GM19372 (cell line): ENCODE data around the gene NEXN.
A peak's percentile ranks its signal among the peaks of the same experiment; 100 is the strongest.
"Not testable (repeated sequence)": the region's sequence is repeated elsewhere in the genome, so short reads cannot be mapped to it uniquely, and the experiment has no call there.

Experiments used
- ATAC-seq: cut with Tn5 transposase; IDR thresholded peaks from one replicate; pipeline ENCODE4 v1.9.1; 2021; ENCODE audit warnings: mild to moderate bottlenecking, low read depth, moderate library complexity; ENCODE audit not compliant: unreplicated experiment

The NEXN gene

DNA sequence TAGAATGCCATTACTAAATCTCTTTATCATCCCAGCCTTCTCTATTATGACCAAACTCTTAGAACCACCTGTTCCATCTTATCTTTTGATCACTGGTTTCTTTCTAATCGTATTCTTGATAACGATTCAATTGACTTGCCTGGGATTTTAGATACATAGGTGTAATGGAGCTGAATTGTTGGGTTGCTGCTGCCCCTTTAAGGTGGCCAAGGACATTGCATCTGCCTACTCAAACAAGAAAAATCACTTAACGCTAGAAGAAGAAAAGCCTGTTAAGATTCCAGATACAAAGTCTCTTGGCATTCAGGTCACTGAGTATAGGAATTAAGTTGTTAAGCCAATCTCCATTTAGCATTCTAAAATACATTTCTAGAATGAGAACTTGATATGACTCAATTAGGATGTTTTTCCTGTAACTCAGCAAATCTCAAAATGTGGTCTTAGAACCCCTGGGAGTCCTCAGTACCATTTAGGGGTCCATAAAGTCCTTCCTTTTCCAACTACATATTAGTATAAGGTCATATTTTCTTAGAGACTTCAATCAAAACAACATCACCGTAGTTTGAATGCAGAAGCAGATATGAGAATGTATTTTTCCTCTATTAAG, 12.4 kb downstream of the NEXN start:
- ATAC-seq, result no peak

DNA sequence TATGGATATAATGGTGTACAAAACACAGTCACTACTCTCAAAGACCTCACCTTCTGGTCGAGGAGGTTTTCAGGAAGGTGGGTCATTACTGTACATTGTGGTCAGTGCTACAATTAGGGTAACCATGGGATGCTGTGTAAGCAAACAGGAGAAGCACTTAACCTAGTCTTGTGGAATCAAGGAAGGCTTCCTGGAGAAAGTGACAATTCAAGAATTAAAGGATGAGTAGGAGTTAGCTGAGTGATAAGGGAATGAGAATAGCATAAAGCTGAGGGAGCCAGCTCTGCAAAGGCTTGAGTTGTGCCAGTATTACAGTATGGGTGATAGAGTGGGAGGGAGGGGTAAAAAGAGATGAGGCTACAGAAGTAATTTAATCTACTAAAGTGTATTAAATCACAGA, 17.2 kb downstream of the NEXN start:
- no peak for ATAC-seq

DNA sequence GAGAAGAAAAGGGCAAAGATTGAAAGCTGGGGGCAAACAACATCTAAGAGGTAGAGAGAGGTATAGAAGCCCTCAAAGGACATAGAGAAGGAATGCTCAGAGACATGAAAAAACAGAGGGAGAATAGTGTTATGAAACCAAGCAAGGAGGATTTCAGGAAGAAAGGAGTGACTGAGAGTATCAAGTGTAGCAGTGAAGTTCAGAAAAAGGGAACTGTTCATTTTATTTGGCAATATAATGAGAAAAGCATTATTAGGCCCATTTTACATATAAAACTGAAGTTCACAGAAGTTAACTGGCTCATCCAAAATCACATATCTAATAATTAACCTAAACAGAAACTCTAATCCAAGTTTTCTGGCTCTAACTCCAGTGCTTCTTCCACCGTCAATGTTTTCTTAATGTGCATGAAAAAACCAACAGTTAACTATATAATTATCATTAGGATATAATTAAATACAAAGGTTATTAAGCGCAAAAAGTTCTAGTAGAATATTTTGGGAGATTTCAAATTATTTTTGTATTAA, 17.7 kb downstream of the NEXN start:
- no peak for ATAC-seq

DNA sequence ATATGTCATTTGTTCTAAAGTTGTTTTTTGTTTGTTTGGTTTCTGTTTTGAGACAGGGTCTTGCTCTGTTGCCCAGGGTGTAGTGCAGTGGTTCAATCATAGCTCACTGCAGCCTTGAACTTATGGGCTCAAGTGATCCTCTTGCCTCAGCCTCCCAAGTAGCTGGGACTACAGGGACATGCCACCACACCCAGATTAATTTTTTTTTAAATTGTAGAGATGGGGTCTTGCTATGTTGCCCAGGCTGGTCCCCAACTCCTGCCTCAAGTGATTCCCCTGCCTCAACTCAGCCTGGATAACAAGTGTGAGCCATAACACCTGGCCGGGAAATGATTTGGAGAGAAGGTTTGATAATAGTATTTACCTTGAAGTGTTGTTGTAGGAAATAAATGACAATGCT, 18.2 kb downstream of the NEXN start:
- no peak for ATAC-seq

DNA sequence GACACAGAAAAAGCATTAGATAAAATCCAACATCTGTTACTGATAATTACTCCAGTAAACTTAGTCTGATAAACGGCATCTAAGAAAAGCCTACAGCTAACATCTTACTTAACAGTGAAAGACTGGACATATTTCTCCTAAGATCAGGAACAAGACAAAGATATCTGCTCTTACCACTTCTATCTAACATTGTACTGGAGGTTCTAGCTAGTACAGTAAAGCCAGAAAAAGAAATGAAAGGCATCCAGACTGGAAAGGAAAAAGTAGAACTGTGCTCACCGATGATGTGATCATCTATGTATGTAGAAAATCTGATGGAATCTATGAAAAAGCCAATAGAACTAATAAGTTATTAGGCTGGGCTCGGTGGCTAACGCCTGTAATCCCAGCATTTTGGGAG, 21.7 kb downstream of the NEXN start:
- ATAC-seq, result no peak

DNA sequence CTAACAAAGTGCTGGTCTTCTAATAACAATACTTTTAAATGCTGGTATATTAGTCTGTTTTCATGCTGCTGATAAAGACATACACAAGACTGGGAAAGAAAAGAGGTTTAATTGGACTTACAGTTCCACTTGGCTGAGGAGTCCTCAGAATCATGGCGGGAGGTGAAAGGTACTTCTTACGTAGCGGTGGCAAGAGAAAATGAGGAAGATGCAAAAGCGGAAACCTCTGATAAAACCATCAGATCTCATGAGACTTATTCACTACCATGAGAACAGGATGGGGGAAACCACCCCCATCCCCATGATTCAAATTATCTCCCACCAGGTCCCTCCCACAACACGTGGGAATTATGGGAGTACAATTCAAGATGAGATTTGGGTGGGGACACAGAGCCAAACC, 30.5 kb downstream of the NEXN start:
- ATAC-seq, result not testable (repeated sequence)

DNA sequence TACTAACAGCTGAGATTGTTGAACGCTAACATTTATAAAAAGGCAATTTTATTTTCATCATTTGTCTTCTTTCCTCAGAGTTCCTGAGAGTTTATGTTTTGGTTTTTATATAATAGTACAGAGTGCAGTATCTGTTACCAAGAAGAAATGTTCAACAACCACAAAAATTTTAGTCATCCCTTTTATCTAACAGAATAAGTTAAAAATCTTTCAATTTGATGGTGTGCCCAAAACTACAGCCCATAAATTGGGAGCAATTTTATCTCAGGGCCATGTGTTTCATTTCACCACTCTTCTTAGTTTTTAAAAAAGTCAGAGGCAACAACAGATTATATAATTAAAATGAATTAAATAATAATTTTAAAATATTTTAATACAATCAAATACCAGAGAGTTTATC, 37.1 kb downstream of the NEXN start:
- no peak for ATAC-seq

DNA sequence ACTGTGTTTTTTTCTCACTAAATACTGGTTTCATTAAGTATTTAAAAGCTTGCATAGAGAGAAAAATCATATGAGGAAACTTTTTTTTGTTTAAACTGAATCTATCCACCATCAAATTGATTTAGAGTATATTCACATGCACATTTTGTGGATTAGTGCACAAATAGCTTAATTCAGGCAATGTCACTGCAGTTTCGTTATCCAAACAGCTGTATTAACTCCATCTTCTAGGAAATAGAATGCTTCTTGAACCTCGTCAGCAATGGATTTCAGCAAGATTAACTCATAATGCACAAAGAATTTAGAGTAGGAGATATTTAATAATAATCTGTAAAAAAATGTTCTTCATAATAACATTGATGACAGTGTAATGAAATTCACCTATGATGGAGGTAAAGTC, 37.5 kb downstream of the NEXN start:
- no peak for ATAC-seq

DNA sequence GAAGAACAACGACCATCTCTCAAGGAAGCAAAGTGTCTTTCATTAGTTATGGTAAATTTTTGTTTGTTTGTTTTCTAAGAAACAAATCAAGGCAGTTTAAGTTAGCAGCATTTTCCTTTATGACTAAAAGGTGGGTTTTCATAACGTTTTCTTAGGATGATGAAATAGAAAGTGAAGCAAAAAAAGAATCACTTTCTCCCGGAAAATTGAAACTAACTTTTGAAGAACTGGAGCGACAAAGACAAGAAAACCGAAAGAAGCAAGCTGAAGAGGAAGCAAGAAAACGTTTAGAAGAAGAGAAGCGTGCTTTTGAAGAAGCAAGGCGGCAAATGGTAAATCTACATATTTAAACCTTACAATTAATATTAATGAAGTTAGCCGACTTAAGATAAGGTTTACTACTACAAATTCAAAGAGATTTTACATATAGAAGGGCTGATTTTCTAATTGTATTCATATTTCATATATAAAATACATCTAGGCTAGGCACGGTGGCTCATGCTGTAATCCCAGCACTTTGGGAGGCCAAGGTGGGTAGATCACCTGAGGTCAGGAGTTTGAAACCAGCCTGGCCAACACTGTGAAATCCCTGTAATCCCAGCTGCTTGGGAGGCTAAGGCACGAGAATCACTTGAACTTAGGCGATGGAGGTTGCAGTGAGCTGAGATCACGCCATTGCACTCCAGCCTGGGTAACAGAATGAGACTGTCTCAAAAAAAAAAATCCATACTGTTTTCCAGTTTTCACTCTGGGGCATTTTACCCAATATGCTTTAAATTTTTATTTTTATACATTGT, 38.3 kb downstream of the NEXN start:
- no peak for ATAC-seq

DNA sequence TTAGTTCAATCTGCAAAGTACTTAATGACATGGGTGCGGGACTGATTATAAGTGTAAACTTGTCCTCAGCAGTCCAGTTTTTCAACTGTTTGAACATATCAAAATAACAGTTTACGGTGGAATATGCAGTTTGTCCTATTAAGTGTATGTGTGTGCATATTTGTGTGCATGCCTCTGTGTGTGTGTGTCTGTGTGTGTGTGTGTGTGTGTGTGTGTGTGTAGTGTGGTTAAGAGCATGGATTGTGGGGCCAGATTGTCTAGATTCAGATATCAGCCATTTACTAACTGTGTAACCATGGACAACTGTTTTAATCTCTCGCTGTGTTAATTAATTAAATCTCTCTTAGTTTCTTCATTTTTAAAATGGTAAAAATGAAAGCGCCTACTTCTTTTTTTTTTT, 39.0 kb downstream of the NEXN start:
- no peak for ATAC-seq

DNA sequence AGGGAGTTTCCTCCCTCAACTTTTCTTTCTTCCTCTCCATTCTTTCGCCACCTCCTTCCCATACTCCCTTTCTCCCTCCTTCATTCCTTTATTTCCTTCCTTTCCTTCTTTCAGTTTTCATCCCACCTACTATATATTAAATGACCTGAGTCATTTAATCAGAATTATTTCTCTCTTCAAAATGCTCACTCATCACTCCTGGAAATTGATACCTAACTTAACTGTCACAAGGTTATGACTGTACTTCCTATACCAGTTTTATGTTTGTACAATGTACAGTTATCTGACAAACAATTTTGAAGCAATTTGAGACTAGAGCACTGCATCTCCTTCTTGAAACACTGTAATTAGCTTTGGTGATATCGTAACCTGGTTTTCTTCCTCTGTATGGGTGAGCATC, 41.4 kb downstream of the NEXN start:
- ATAC-seq, result no peak

DNA sequence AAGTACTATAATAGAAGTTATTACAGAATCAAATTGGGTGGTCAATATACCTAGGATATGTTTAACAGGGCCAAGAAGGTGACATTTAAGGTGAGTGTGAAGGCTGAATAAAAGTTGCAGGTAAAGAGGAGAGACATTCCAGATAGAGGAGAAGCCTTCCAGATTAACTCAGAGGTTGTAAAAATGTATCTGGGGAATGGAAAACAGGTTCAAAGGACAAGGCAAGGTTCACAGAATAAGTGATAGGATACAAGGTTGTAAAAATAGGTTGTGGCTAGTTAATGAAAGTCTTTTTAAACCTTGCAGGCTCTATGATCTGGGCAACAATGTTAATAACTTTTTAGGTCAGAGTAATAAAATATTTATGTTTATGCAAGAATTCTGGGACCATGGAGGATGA, 50.2 kb downstream of the NEXN start:
- no peak for ATAC-seq

DNA sequence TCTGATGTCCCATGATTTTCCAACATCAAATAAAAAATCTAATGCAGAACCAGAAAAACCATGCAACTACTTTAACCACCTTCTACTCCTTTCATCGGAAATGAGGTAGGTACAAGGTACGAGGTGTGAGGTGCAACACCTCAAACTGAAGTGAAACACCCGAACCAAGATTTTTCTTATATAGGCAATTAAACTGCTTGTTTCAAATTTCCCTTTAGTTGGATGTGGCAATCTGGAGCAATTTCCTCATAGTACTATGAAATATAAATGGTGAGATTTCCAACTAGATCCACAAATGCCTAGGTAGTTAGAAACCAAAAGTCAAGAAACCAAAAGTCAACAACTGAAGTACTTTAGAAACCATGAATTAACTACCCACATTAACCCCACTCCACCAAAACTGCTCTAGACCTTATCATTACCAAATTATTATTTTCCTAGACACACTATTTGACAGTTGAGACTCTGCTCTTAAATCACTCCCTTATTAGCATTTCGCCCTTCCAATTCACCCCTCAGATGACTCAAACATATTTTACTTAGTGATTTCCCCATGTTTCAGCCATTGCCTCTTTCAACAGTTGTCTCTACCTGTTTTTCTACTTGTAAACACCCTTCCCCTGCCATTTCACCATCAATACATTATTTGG, 52.6 kb downstream of the NEXN start:
- no peak for ATAC-seq

DNA sequence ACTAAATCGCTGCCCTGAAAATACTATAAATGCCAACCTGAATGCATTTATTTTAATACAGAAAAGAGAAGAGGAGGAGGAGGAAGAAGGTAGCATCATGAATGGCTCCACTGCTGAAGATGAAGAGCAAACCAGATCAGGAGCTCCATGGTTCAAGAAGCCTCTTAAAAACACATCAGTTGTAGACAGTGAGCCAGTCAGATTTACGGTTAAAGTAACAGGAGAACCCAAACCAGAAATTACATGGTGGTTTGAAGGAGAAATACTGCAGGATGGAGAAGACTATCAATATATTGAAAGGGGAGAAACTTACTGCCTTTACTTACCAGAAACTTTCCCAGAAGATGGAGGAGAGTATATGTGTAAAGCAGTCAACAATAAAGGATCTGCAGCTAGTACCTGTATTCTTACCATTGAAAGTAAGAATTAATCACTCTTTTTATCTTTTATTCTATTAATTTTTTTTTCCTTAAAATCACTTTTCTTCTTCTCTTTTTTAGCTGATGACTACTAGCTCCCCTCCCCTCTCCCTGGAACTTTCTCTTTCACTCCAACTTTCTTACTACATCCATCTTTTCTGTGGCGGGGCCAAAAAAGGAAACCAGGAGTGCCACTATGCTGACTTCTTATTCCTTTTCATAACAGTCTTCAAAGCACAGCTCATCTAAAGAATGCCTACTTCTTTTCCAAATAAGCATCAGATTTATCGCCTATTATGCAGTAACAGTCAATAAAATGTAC, 54.1 kb downstream of the NEXN start:
- no peak for ATAC-seq

DNA sequence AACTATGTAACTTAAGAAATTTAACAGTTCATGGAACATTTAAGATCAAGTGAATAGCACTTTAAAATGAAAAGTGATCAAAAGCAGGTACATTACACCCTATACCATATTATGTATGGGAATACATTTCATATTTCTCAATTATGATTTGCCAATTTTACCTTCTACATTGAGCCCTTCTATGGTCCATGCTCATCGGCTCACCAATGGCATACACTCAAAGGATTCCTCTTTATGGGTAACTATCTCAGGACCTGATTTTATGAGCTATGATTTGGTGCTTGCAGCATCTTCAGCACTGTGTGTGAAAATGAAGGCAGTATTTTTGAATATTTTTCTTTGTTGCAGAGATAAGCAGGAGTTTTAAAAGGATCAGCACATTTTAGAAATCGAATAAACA, 56.9 kb downstream of the NEXN start:
- no peak for ATAC-seq

DNA sequence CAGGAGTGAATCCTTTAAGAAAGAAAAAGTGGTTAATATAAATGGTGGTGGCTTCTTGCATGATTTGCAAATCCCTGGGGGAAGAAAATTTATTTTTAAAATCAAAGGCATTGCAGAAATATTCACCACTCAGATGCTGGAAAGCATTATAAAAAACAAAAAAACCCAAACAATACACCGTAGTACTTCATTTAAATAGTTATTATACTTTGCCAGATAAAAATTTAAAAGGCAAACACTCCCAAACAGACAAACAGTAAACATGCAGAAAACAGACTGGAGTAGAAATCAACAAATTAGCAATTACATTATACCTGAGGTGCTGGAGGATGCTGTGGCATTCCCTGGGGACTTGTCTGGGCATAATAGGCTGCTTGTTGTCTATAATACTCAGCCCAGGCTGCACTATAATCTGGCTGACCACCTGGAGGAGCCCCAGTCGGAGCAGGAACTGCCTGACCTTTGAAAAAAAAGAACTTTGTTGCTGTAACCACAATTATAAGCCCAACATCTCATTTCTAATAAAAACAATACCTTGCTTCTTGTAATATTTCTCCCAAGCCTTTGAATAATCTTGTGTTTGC, 60.5 kb downstream of the NEXN start:
- ATAC-seq, result no peak

DNA sequence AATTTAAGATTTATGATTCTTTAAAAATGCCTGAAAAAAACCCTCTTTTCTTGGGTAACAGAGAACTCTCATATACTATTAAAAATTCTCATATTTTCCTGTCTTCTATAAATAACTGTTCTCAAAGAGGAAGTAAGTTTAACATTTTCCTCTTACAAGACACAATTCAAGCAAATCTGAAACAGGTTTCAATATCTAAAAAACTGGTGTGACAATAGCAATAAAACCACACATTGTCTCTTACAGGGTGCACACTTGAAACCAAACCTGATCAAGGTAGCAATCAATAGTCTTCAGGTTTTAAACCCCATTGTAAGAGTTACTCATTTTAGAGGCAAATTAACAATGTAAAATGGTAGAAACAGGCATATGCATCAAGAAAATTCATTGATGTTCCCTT, 62.4 kb downstream of the NEXN start:
- ATAC-seq, result peak; percentile 52

DNA sequence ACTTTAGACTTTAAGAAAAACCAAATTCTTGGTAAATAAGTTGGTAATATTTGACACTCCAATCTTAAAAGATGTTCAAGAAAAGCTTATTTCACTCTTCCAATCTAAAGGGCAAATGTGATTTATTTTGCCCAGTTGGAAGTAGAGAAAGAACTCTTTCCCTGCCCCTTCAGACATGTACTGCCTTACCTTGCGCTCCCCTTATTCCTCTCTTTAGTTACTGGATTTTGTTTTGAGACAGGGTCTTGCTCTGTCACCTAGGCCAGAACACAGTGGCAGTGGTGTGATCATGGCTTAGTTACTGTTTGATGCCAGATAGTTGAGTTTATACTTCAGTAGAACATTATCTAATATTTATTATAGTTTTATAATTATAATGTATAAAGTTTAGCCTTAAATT, 62.9 kb downstream of the NEXN start:
- ATAC-seq, result no peak

DNA sequence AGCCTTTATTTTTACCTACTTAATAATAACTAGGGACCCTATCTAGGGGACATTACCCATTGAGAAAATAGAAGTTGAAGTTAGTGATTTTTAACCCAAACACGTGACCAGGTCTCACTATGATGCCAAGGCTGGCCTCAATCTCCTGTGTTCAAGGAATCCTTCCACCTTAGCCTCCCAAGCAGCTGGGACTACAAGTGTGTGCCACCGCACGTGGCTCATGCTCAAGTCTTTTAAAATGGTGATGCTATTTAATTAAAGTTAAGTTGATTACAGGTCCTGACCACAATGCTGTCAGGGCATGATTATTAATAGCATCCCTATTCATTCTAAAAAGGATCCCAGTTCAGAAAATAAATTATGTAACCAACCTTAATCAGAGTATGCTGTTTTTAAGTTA, 65.5 kb downstream of the NEXN start:
- ATAC-seq, result no peak

DNA sequence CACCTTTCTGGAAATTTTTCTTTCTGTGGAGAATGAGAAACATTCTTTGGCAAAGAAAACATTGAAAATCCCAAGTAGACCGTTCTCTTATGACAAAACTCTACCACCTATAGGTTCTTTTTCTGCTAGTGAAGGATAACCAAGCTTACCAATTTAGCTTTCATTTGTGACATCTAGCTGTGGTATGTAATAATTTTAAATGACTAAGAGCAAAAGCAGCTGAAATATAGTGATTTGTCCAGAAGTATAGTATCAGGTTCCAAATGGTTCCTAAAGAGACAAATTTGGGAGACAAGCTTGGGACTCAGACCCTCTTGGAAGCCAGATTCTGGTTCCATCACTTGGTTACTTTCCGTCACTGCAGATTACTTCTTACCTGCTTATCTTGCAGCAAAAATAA, 66.1 kb downstream of the NEXN start:
- no peak for ATAC-seq

DNA sequence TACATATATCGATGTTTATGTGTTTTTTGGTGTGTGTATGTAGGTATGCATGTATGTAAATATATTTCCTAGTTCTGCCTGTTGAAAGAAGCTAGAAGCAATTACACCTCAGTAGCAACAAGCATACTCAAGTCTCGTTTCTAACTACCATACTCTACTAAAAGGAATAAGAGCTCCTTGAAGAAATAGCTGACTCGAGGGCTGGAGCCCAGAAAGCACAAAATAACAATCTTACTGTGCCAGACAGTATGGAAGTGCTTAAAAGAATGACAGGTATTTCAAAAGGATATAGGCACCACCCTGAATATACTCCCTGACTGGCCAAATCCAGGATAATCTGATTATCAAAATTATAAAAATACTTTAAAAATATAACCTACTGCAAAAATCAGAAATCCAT, 67.3 kb downstream of the NEXN start:
- ATAC-seq, result no peak
